Upper lobe of left lung (tissue), 4 donors: ENCODE measurements around the gene CMTR1.
"Not testable (repeated sequence)": the region's sequence is repeated elsewhere in the genome, so short reads cannot be mapped to it uniquely, and the experiment has no call there.

Source experiments
- CTCF ChIP-seq, 6 experiments: fragments of 450-650 bp in 4 of 6; fragments of 200-600 bp in 2 of 6; sonication (generic) in 2 of 6; IDR thresholded peaks; one replicate each; pipeline ENCODE4 v1.5.1; 2016 to 2019; ENCODE audit warnings: antibody characterized with exemption in 6 of 6
- EP300 ChIP-seq, 4 donors: sonication (generic); formaldehyde crosslinking; IDR thresholded peaks; one replicate each; pipeline ENCODE4 v1.5.1; 2017; ENCODE audit warnings: antibody characterized with exemption in 4 of 4, control low read depth in 2 of 4
- POLR2A ChIP-seq, 4 donors: fragments of 450-650 bp; IDR thresholded peaks; one replicate each; pipeline ENCODE4 v1.5.1; 2016 to 2017; ENCODE audit warnings: antibody characterized with exemption in 4 of 4, mild to moderate bottlenecking in 2 of 4
- POLR2AphosphoS5 ChIP-seq, 2 donors: sonication (generic); formaldehyde crosslinking; IDR thresholded peaks; one replicate each; pipeline ENCODE4 v1.5.1; 2017; ENCODE audit warnings: antibody characterized with exemption in 2 of 2

- not testable (repeated sequence) for TF ChIP-seq CTCF, POLR2A, POLR2AphosphoS5, EP300 (IDR thresholded peaks at IDR 0.05)
Observed at GRCh38 chr6:37500904-37501303, 67.9 kb downstream of the CMTR1 start.
